HG03280 (cell line): ENCODE measurements around the gene SNRPB2.

ENCODE experiments used
- ATAC-seq: cut with Tn5 transposase; IDR thresholded peaks from one replicate; pipeline ENCODE4 v1.9.1; 2021; ENCODE audit warnings: mild to moderate bottlenecking, moderate library complexity; ENCODE audit not compliant: unreplicated experiment

The SNRPB2 gene

DNA sequence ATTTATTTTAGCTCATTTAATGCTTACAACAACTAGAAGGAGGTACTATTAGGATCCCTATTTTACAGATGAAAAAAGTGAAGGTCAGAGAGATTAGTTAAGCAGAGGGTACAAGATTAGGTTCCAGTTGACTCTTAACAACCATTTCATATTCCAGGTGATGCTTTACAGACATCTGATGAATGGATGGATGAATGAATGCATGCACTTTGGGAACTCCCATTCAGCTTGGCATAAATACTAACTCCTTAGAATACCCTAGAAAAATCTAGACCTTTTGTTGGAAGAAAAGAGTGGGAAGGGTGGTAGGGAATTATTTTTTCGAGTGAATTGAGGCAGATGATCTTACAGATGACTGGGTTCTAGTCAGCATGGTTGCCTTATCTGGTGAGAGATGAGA lies 746 bp upstream of the SNRPB2 start:
- no peak for ATAC-seq

DNA sequence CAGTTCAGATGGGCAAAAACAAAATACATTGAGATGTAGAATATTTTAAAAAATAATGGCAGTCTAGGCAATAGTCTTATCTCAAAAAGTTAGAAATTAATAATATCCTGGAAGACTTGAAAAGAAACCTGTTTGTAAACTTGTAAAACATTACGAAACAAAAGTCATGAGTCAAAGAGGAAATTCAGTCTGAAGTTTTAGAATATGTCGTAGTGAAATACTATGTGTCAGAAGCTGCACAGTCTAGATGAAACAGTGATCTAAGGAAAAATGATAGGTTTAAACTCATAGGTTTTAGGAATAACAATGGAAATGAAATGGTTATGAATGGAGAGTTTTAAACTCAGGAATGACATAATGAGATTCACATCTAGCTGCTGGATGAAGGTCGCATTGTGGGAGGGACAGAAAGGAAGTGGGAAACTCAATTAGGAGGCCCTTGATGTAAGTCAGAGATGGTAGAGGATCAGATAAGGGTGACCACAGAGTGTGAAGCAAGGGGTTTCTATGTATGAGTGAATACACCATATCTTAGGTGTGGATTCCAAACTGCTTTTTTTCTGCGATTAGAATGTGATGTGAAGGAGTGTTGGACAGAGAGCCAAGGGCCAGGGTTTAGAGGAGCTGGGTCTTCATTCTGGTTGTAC lies 2.8 kb downstream of the SNRPB2 start:
- ATAC-seq: no peak

DNA sequence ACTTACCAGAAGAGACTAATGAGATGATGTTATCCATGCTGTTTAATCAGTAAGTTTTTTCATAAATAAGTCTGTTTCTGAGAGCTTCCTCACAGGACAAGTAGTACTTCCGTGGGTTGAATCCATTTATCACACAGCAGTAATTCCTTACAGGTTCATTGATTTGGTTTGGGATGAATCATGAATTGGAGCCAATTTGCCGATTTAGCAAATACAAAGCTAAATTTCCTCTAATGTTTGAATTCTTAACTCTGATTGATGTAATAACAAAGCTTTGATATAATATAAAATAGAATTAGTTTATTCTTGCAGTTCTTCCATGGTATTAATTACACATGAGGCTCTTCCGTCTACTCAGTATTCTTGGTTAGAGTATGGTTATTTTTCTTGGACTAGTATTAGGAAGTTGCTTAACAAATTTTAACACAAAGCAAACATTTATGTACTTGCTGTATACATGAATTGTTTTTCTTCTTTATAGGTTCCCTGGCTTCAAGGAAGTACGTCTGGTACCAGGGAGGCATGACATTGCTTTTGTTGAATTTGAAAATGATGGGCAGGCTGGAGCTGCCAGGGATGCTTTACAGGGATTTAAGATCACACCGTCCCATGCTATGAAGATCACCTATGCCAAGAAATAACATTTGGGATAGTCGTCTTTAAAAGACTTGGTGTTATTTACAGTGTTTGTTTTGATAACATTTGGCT lies 10.7 kb downstream of the SNRPB2 start:
- ATAC-seq: no peak

DNA sequence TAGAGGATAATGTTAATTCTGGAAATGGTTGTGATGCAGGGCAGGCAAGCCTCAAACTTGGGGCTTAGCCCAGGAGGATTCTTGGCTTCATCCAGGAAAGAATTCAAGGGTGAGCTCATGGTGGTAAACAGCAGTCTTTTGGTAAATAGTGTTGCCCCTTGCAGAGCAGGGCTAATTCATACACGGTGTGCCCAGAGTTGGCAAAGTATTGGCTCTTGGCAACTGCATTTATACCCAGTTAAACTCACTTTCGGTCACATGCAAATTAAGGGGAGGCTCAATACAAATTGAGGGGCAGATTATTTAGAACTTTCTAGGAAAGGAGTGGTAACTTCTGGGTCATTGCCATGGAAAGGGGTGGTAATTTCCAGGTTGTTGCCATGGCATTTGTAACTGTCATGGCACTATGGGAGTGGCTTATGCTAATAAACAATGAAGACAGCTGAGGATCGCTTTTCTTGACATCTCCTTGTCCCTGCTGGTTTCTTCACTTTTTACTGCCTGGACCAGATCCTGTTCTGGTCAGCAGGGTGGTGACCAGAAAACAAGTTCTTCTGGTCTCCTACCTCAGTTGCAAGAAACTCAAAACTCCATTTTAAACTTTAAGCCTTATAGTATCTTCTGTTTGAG lies 14.5 kb downstream of the SNRPB2 start:
- no peak for ATAC-seq

DNA sequence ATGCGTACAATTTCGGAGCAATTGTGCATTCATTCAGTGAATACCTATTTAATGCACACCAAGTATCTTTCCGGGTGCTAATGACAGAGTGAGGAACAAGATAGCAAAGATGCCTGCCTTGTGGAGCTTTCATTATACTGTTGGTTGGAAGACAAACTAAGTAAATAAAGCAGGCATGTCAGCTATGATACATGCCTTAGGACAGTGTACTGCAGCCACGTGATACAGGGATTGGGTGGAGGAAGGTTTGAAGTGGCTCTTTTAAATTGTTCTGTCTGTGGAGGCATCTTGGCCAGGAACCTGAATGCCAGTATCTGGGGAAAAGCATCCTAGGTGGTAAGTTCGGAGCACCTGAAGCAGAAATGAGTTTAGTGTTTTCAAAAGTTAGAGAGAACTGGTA lies 15.4 kb downstream of the SNRPB2 start:
- ATAC-seq: no peak

DNA sequence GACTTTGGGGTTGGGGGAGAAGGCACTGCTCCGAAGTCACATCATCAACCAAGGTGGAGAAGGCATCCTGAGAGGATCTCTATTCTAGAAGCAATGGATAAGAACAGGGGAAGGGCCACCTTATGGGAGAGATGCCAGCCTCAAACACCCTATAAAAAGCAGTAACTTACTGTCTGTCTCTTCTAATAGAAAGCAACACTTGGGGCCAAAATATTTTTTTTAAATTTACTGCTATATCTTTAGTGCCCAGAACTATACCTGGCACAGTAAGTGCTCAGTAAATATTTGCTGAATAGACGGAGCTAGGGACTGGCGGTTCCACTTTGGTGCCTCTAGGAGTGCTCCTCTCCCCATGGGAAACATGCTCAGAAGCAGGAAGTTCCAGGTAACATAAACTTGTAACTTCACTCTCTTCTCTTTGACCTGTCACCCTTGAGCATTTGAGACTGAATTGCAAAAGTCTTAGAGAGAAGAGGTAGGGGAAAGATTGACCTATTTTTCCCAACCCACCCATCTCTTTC lies 17.5 kb downstream of the SNRPB2 start:
- ATAC-seq: no peak

DNA sequence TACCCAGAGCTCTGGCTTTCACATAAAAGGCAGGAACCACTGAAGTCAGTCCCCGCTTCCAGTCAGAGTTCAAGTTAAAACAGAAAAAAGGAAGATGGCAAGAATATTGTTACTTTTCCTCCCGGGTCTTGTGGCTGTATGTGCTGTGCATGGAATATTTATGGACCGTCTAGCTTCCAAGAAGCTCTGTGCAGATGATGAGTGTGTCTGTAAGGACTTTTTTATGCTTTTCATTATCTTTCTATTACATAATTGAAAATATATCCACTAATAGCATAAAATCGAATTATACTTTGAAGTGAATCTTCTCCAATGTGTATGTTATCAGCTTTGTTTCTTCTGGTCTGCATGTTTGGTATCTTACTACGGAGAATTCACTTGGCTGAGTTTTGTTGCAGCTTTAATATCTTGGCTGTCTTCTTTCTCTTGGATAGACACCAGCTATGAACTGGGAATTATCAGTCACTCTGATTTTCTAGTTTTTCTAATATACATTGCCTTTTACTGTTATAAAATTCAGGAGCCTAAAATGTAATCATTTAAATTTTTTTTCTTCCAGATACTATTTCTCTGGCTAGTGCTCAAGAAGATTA lies 18.6 kb downstream of the SNRPB2 start, which contains the start of gene OTOR:
Gene OTOR, plus strand, starts transcription at position 51 of the 593 bp plus-strand sequence. Its CDS starts 44 bp downstream, at position 95.
- ATAC-seq: no peak

DNA sequence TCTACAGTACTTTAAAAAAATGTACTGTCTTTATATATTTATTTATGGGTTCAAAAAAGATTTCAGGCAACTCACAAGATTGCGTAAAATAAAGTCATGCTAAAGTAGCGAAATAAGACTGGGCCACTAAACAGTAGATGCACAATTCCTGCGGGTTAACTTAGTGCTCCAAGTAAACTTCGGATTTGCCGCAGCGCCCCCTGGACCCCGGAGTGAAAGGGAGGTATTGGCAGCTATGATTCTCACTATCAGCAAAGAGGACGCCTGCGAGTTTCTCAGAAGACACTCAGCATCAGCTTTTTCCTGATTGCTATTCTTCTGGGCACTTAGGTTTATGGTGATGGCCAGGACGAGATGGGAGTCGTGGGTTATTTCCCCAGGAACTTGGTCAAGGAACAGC lies 19.7 kb downstream of the SNRPB2 start:
- ATAC-seq: no peak

DNA sequence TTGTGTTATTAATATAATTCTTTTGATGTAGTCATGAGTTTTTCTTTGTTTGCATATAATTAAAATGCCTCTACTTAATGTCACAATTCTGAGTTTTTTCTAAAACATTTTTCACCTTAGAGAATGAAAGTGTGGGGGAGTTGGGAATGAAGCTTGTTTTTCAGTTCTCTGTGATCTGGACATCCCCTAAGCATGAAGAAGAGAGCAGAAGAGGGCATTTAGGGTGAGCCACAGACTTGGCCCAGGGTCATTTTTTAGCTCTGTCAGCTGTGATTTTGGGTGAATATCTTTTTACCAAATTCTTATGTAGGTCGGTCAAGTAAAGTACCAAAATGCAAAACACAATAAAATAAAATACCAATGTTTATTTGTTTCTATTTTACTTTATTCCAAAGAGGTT lies 22.3 kb downstream of the SNRPB2 start:
- no peak for ATAC-seq

DNA sequence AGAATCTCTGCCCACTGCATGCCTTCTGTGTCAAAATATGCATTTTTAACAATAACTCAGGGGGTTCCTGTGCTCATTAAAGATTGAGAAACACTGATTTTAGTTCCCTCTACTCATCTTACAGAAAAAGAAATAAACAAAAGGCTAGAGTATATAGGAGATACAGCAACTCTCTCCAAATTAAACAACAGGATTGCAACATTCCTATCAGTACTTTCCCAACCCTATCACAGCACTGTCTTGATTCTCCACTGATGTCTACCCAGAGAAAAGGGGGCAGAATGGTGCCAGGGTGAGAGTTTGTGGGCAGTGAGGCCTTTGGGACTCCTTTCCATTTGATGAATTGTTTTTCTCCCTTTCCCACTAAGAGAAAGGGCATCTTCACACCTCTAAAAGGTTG lies 23.1 kb downstream of the SNRPB2 start:
- no peak for ATAC-seq

DNA sequence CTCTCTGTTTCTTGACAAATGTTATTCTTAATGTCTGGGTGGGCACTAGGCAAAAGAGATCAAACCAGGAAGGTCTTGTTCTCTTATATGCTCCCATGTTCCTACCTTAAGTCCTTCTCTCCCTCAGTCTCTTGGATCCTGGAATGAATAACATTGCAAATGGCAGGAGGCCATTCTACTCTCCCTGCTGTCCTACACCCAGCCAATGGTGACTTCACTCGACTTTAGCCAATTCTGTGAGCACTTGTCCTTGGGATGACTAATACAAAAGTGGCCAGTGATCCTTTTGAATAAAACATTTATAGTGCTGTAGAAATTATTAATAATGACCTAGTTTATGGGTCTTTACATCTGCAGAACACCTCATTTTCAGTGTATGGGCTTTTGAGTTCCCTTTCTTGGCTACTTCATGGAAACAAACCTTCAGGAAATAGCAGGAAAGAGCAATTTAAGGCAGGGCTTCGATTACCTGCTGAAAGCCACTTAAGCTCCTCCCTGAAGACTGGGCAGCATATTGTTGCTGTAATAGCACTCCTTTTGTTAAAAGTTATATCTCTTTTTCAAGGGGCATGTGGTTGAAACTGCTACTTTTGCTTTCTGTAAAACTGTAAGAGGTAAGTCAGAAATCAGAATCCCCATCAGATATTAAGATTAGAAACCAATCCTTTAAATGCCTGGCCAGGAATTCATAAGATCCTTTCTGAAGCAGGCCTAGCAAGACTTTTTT lies 28.8 kb downstream of the SNRPB2 start:
- no peak for ATAC-seq

DNA sequence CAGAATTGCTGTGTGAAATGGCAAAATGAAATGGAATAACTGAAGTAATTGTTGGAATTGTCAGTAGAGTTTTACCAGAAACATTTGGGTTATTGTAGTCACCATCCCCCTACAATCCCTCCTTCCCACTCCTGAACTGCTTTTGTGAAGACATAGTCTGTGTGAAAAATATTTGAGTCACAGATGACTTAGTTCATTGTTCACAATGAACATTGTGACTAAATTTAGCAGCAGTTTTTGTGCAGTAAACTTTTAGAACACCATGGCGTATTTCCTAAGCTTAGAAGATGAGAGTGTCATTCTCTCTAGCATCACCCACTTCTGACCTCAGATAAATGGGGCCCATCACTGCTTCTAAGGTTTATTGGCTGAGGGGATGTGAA lies 29.3 kb downstream of the SNRPB2 start:
- no peak for ATAC-seq

DNA sequence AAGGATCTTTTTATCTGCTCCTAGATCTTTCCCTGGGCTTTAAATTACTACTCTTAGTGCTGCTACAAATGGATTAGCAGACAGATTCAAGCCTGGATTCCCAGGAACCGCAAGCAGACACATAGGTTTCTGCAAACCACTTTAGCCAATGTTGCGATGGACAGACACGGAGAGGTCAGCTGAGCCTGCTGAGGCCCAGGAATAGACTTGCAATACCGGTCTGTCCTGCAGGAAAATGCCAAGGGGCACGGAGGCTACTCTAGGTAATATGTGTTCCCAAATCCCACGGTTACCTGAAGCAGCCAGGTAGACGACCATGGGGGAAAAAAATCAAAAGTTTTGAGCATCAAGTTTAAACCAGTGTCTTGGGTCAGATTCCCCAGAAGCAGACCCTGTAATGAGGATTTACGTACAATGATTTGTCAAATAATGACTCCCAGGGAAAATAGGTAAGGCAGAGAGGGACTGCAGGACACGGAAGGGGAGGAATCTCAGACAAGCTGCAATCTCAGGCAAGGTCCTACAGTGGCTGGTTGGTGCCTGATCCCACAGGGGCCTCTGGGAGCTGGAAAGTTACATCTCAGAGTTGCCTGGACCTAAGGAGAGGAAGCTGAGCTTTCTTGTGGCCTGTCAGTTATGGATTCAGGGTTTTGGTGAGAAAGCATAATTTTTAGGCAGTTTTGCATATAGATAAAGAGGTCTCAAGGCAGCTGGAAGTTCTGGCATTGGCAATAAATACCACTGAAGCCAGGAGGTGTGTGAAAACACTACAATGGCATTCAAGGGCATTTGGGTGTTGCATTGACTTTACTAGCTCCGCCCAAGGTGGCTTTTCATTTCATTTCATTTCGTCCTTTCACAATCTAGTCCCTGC lies 30.8 kb downstream of the SNRPB2 start:
- no peak for ATAC-seq

DNA sequence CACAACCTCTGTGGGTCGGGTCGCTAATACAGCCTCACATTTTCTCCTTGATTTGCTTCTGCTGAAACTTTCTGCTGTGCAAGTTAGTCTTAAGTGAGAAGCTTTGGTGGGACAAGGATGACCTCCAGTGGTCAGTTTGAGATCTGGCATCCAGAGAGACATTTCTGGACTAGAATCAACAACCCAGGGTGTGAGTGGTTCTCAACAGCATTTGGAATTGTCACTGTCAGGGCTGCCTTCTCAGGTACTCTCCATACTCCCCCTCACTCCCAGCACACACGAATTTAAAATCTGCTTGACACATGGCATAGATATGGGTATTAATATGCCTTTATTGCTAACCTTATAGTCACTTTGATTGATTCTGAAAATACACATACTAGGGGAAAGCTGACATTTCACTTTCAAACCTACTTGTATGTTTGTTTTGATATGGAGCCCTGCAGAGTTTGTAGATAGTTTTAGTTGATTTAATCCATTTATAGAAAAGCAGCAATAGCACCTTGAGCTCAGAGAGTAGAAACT lies 31.5 kb downstream of the SNRPB2 start:
- ATAC-seq: no peak

DNA sequence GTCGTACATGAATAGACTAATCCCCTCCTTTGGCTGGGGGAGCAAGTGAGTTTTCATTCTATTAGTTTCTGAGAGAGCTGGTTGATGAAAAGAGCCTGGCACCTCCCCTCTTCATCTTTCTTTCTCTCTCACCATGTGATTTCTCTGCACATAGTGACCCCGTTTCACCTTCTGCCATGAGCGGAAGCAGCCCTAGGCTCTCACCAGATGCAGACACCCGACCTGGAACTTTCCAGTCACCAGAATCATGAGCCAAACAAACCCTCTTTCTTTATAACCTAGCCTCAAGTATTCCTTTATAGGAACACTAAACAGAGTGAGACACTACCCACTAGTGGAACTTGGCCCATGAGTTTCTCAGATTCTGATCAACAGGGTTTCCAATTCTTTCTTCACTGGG lies 34.7 kb downstream of the SNRPB2 start:
- ATAC-seq: no peak

DNA sequence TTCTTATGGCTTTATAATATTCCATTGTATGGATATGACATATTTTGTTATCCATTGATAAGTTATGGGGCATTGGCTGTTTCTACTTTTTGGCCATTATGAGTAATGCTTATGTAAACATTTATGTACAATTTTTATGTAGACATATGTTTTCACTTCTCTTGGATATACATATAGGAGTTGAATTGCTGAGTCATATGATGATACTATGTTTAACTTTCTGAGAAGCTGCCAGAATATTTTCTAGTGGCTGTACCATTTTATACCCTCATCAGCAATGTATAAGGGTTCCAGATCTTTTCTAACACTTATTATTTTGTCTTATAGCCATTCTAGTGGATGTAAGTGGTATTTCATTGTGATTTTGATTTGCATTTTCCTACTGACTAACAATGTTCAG lies 41.4 kb downstream of the SNRPB2 start:
- ATAC-seq: no peak

DNA sequence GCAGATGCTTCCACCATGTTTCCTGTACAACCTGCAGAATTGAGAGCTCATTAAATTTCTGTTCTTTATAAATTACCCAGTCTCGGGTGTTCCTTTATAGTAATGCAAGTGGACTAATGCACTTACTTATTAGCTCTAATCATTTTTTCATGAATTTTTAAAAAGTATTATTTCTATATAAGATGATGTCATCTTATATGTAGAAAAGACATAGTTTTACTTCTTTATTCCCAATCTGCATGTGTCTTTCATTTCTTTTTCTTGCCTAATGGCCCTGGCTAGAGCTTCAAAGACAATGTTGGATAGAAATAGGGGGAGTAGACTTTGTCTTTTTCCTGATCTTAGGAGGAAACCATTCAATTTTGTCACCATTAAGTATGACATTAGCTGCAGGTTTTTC lies 46.1 kb downstream of the SNRPB2 start:
- no peak for ATAC-seq

DNA sequence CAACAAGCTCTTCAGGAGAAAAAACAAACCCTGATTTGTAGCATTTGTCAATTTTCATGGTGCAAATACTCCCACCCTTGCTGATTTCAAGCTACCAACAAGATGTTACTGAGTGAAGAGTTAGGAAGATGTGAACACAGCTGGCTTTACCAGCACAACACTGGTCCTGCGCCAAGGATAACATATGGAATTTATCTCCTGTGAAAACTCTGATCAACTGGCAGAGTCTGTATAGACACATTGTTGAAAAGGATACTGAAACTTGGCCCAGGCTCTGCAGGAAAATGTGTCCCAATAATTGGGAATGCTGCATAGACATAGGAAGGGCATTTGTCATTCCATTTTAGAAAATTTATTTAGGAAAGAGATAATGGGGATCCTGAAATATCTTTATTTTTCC lies 47.3 kb downstream of the SNRPB2 start:
- no peak for ATAC-seq

DNA sequence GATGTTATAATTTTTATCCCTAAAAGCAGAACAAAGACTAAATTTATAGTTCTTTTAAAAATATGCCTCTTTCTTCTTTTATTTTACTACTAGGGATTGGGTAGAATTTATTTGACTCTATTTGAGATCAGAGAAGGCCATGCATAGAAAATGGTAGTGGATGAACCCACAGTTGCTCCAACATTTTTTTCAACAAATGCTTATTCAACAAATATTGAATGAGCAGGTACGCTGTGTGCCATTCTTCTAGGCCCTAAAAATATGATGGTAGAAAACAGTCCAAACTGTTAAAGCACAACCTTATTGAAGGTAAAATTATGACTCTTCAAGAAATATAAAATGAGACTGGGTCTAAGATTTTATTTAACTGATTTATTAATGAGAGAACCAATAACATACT lies 48.3 kb downstream of the SNRPB2 start:
- ATAC-seq: no peak

DNA sequence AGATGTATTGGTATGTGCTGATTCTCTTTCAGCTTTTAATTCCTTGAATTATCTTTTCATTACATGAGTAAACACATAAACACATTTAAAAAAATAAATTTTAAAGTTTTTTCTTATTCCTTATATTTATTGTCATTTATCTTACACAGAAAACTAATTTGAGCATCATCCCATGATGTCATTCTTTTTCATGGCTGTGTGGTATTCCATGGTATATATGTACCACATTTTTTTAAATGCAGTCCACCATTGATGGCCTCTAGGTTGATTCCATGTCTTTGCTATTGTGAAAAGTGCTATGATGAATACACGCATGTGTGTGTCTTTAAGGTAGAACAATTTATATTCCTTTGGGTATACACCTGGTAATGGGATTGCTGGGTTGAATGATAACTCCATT lies 51.7 kb downstream of the SNRPB2 start:
- ATAC-seq: no peak
